GM19395 (cell line): Measurements from ENCODE around the gene STOML2.

Source experiments
- ATAC-seq: cut with Tn5 transposase; IDR thresholded peaks from one replicate; pipeline ENCODE4 v1.9.1; 2021; ENCODE audit warnings: mild to moderate bottlenecking, moderate library complexity; ENCODE audit not compliant: unreplicated experiment

The STOML2 gene

GRCh38 chr9:35072461-35073278, 30.3 kb downstream of the STOML2 start, which contains the start of gene VCP:
TSS of gene VCP (minus strand) at chr9:35072625. CDS start at chr9:35072353, 272 bp downstream.
- peak; percentile 86 for ATAC-seq

GRCh38 chr9:35071814-35072460, 31.0 kb downstream of the STOML2 start:
- ATAC-seq = peak; percentile 59

DNA sequence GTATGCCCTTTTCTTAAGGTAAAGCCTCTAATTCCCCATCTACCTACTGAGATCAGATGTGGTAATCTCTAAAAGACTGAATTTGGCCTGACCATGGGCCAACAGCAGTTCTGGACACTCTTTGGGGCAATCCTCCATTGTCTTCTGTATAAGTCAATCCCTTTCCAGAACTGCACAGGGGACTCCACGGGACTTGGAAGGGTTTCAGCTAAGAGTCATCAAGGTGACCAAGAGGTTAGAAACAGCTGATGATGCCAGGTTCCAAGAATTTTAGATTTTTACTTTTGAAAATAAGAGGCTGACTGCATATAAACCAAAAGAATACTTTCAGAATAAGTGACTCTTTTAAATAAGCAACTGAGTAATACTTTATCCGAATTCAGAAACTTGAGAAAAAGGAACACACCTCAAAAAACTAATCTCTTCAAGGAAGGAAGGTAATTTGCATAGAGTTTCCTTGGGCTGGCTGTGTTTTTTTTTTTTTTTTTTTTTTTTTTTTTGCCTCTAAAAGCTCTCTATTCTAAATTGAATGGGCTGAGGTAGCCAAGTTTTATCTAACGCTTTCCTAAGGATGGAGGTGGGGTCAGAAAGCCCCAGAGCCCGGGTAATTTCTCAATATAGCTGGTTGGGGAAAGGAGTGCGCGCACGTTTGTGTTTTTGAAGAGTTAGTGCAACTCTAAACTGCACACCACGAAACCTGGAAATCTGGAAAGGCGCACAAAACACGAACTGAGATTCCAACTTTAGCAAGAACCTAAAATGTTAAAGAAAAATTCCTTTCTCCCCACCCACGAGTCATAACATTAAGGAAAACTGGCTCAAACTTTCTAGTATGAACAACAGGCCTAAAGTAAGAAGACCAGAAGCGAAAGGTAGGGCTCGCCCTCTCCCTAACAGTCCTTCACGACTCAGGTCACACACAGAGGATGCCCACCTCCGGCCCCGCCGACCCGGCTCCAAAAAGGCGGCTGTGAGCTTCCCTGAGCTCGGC, 31.8 kb downstream of the STOML2 start:
- no peak for ATAC-seq

GRCh38 chr9:35069020-35069419, 33.9 kb downstream of the STOML2 start:
- ATAC-seq = no peak

- no peak for ATAC-seq
Measured at GRCh38 chr9:35067056-35067455, 35.9 kb downstream of the STOML2 start.

GRCh38 chr9:35060548-35061207, 42.3 kb downstream of the STOML2 start:
- ATAC-seq = no peak

DNA sequence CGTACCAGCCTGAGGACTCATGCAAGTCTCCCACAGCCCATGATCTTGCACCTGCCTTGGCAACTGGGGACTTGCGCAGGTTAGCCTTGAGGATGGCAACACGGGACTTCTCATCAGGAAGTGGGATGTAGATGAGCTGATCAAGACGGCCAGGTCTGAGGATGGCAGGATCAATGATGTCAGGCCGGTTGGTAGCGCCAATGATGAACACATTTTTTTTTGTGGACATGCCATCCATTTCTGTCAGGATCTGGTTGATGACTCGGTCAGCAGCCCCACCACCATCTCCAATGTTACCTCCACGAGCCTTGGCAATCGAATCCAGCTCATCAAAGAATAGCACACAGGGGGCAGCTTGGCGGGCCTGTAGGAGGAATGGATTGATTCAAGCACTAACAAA, 43.5 kb downstream of the STOML2 start:
- no peak for ATAC-seq

- ATAC-seq = no peak
Measured at GRCh38 chr9:35057271-35057620, 45.7 kb downstream of the STOML2 start.

DNA sequence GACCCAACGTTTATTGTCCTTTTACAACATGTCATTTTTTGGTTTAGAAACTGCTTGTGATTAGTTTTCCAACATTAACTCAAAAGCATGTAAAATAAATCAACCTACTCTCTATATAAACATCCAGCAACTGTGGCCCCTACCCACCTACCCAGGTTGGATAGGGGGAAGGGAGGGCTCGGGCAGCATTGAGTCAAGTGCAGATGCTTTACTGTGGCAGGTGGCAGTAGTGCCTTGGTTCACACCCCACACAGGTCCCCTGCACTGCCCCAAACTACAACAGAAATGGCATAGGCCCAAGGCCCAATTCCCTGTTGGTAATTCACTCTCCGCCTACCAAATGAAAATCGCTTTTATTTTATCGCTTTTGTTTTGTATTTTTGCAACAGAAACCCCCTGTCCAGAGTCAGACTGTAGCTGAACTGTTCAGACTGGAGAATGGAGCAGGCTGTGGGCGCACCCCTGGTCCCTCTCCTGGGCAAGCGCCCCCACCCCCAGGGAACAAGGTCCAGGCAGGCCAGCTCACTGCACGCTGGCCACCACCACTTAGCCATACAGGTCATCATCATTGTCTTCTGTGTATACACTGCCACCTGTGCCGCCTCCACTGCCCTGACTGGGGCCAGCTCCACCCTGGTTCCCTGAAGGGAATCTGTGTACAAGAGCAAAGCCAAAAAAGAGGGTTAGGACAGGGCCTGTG, 46.2 kb downstream of the STOML2 start:
- ATAC-seq = no peak

GRCh38 chr9:35054871-35055644, 47.9 kb downstream of the STOML2 start:
- ATAC-seq = no peak

GRCh38 chr9:35054185-35054835, 48.6 kb downstream of the STOML2 start:
- no peak for ATAC-seq

GRCh38 chr9:35051069-35051967, 51.6 kb downstream of the STOML2 start:
- no peak for ATAC-seq
